Stimulated activated CD4-positive, alpha-beta T cell treated with anti-CD3 and anti-CD28 coated beads, Interleukin-2, amount 100 ng/mL, for 24 hours (primary cell): ENCODE data around the gene AMBP.

Source experiments
- DNase-seq, 2 donors: peaks; one replicate each; pipeline ENCODE4 v3.0.0-alpha.2; 2020

The AMBP gene

GRCh38 chr9:114029311-114030170, 48.6 kb downstream of the AMBP start:
- no peak for DNase-seq

- no peak for DNase-seq
These were observed 49.5 kb downstream of the AMBP start for GRCh38 chr9:114028646-114029045.

GRCh38 chr9:114027863-114028465, 50.1 kb downstream of the AMBP start:
- no peak for DNase-seq

GRCh38 chr9:114027159-114027862, 50.8 kb downstream of the AMBP start:
- no peak for DNase-seq

- DNase-seq = no peak
These were observed 51.8 kb downstream of the AMBP start for GRCh38 chr9:114026335-114026734.

- DNase-seq = no peak
These were observed 52.3 kb downstream of the AMBP start for GRCh38 chr9:114025760-114026159.

GRCh38 chr9:114025196-114025753, 52.8 kb downstream of the AMBP start:
- DNase-seq = no peak

GRCh38 chr9:114023961-114024360, 54.1 kb downstream of the AMBP start:
- no peak for DNase-seq

- no peak for DNase-seq
These were observed 56.5 kb downstream of the AMBP start for GRCh38 chr9:114021578-114021977.

GRCh38 chr9:114017741-114018715, 60.1 kb downstream of the AMBP start:
- DNase-seq = no peak

GRCh38 chr9:114016629-114017423, 61.3 kb downstream of the AMBP start:
- no peak for DNase-seq

GRCh38 chr9:114016101-114016500, 62.0 kb downstream of the AMBP start:
- no peak for DNase-seq

GRCh38 chr9:114015607-114016006, 62.5 kb downstream of the AMBP start:
- DNase-seq = no peak

GRCh38 chr9:114014044-114014443, 64.1 kb downstream of the AMBP start:
- no peak for DNase-seq

- DNase-seq = no peak
These were observed 66.0 kb downstream of the AMBP start for GRCh38 chr9:114012126-114012525.

GRCh38 chr9:114011313-114011712, 66.8 kb downstream of the AMBP start:
- no peak for DNase-seq
